Endothelial cell (in vitro differentiated cells): Measurements from ENCODE around the gene PSME1. TPM values are rescaled to one million over a fixed set of nuclear protein-coding genes. Genes with fewer than 3 reads are reported as not detected.
A peak's percentile ranks its signal among the peaks of the same experiment; 100 is the strongest.

ENCODE experiments used
- DNase-seq: peaks from one replicate; pipeline ENCODE4 v3.0.0; 2021; ENCODE audit warnings: low spot score
- H3K27ac Mint-ChIP-seq: one replicate; pipeline ENCODE4 v1.8.0; 2021; ENCODE audit warnings: mixed read lengths, inconsistent platforms; ENCODE audit not compliant: unreplicated experiment
- H3K27me3 Mint-ChIP-seq: one replicate; pipeline ENCODE4 v1.8.0; 2021; ENCODE audit warnings: mild to moderate bottlenecking, moderate library complexity, mixed read lengths, inconsistent platforms; ENCODE audit not compliant: unreplicated experiment
- H3K36me3 Mint-ChIP-seq: one replicate; pipeline ENCODE4 v1.8.0; 2021; ENCODE audit warnings: mild to moderate bottlenecking, low read depth, mixed read lengths, inconsistent platforms; ENCODE audit not compliant: unreplicated experiment
- H3K4me1 Mint-ChIP-seq: one replicate; pipeline ENCODE4 v1.8.0; 2021; ENCODE audit warnings: mild to moderate bottlenecking, mixed read lengths, inconsistent platforms; ENCODE audit not compliant: unreplicated experiment
- H3K4me3 Mint-ChIP-seq: one replicate; pipeline ENCODE4 v1.8.0; 2021; ENCODE audit warnings: mild to moderate bottlenecking, mixed read lengths, inconsistent platforms; ENCODE audit not compliant: unreplicated experiment
- H3K9me3 Mint-ChIP-seq: one replicate; pipeline ENCODE4 v1.8.0; 2021; ENCODE audit warnings: mixed read lengths, inconsistent platforms; ENCODE audit not compliant: unreplicated experiment
- total RNA-seq: library from RNA; stranded (reverse); fragmentation: NEBNext Ultra II Directional; extraction: Animal tissue kit (Norgen Biotek cat#: 25700); gene quantifications from one replicate; pipeline ENCODE4 v1.2.1, GENCODE V29; 2021; ENCODE audit not compliant: unreplicated experiment
- TF ChIP-seq, protein P1 (sequence below): fragments of 200-600 bp; sonication (generic); IDR thresholded peaks from one replicate; pipeline ENCODE4 v1.5.0; 2021; ENCODE audit warnings: antibody characterized with exemption; ENCODE audit not compliant: unreplicated experiment

The PSME1 gene
- total RNA-seq, 1 donor from 2014 or later, result 43.6 TPM

DNA sequence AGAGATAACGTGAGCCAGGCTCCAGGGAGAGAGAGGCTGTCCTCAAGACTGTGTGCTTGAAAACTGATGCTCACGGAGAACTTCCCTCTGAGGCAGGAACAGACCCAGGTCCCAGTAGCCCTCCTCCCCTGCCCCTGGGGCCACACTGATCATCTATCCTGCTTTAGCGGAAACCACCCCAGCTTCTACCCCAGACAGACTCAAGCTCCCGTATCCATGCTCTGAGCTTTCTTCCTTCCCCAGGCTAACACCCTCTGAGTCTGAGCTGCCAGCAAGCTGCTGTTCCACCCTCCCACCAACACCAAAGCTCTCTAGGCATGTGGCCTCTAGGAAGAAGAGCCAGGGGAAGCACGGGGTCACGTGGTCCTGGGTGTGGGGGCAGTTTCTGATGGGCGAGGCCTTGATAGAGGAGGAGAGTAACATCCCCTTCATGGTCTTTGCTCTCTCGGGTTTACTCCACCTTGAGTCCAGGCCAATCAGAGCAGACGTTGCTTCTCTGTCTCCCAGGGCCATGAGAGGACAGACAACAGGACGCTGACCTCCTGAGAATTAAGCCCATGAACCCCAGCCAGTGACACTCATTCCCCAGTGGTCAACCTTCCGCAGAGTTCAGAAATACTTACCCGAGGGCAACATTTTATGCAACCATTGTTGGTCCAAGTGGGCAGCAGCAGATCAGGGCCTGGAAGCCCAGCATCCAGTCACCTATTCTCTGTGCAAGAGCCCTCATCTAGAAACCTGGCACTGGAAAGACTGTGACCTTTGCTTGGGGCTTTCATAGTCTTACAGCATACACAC lies 40.5 kb upstream of the PSME1 start:
- TF ChIP-seq, protein P1, sequence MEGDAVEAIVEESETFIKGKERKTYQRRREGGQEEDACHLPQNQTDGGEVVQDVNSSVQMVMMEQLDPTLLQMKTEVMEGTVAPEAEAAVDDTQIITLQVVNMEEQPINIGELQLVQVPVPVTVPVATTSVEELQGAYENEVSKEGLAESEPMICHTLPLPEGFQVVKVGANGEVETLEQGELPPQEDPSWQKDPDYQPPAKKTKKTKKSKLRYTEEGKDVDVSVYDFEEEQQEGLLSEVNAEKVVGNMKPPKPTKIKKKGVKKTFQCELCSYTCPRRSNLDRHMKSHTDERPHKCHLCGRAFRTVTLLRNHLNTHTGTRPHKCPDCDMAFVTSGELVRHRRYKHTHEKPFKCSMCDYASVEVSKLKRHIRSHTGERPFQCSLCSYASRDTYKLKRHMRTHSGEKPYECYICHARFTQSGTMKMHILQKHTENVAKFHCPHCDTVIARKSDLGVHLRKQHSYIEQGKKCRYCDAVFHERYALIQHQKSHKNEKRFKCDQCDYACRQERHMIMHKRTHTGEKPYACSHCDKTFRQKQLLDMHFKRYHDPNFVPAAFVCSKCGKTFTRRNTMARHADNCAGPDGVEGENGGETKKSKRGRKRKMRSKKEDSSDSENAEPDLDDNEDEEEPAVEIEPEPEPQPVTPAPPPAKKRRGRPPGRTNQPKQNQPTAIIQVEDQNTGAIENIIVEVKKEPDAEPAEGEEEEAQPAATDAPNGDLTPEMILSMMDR, result no peak
- Mint-ChIP-seq H3K36me3 (peaks cover 8% of the 10 kb centered on the region), H3K27ac (peak overlapping the region; percentile 74), H3K9me3 (no peaks in the 10 kb centered on the region), H3K27me3 (peaks cover 10% of the 10 kb centered on the region), H3K4me1 (peaks cover 18% of the 10 kb centered on the region), H3K4me3 (peak overlapping the region; percentile 95)
- peak; percentile 12 for DNase-seq

DNA sequence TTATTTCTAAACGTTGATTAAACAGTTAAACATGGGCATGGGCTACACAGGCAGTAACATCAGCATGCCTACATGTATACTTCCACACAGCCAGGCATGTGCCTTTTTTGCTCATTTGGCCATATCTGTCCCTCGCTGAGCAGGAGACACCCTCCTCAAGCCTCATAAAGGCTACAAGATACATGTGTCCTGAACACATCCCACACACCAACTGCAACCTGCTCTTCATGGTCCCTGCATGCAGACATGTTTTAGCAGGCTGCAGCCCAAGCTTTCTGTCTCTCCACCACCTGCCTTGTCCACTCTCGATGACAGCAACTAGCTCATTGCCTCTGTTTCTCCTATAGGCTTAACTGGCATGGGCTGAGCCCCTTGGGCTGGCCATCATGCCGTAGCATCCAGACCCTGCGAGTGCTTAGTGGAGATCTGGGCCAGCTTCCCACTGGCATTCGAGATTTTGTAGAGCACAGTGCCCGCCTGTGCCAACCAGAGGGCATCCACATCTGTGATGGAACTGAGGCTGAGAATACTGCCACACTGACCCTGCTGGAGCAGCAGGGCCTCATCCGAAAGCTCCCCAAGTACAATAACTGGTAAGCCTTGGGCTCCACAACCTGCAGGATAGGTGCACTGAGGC lies 39.3 kb upstream of the PSME1 start:
- peak overlapping the region; percentile 51 for H3K4me3 Mint-ChIP-seq
- TF ChIP-seq, protein P1, result no peak

DNA sequence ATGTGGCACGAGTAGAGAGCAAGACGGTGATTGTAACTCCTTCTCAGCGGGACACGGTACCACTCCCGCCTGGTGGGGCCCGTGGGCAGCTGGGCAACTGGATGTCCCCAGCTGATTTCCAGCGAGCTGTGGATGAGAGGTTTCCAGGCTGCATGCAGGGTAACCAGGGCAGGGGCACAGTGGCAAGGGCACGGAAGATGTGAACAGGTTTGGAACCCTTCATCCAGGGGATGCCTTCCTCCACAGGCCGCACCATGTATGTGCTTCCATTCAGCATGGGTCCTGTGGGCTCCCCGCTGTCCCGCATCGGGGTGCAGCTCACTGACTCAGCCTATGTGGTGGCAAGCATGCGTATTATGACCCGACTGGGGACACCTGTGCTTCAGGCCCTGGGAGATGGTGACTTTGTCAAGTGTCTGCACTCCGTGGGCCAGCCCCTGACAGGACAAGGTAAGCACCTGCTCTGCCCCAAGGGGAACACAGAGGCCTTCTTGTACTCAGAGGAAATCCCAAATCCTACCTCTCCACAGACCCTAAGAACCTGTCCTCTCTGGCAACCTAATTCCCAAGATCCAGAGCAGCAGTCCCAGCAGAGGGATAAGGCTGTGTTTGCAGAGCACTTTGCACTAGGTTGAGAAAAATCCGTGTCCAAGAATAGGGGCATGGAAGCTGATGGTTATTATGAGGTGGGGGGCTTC lies 37.6 kb upstream of the PSME1 start:
- no peak for DNase-seq
- TF ChIP-seq, protein P1, result no peak
- Mint-ChIP-seq H3K27me3 (peaks cover 9% of the 10 kb centered on the region), H3K4me1 (peaks cover 12% of the 10 kb centered on the region), H3K9me3 (no peaks in the 10 kb centered on the region), H3K27ac (no peak overlapping the region), H3K36me3 (peaks cover 14% of the 10 kb centered on the region), H3K4me3 (no peak overlapping the region)

More for the DNA sequence above, 39.3 kb upstream of the PSME1 start:
- Mint-ChIP-seq H3K4me1 (peaks cover 16% of the 10 kb centered on the region), H3K27ac (no peak overlapping the region), H3K9me3 (no peaks in the 10 kb centered on the region), H3K27me3 (peaks cover 10% of the 10 kb centered on the region), H3K36me3 (peaks cover 8% of the 10 kb centered on the region)
- no peak for DNase-seq

DNA sequence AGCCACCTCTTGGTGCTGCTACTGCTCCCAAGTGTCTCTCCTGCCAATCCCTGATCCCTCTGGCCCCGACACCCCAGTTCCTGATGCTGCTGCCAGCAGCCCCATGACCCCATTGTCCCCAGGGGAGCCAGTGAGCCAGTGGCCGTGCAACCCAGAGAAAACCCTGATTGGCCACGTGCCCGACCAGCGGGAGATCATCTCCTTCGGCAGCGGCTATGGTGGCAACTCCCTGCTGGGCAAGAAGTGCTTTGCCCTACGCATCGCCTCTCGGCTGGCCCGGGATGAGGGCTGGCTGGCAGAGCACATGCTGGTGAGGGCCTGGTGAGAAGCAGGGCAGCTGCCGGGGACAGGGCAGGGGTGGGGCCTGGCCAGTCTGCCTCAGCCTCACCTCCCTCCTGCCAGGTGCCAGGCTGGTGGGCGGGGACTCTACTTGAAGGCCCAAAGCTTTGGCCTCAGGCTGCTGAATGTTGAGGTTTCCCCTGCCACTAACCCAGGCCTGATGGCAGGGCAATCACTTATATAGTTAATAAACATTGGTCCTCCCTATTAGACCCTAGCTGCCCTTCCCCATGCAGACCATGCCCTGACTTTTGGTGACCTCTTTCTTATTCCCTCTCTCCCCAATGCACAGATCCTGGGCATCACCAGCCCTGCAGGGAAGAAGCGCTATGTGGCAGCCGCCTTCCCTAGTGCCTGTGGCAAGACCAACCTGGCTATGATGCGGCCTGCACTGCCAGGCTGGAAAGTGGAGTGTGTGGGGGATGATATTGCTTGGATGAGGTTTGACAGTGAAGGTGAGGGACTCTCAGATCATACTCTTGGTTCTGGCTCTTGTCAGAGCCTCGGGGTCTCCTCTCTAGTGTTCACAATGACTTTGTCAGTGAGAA lies 36.8 kb upstream of the PSME1 start:
- Mint-ChIP-seq H3K27ac (no peak overlapping the region), H3K36me3 (peaks cover 22% of the 10 kb centered on the region), H3K4me1 (peaks cover 10% of the 10 kb centered on the region), H3K4me3 (peak overlapping the region; percentile 49), H3K9me3 (no peaks in the 10 kb centered on the region), H3K27me3 (peaks cover 11% of the 10 kb centered on the region)
- TF ChIP-seq, protein P1, result no peak
- no peak for DNase-seq
